Progenitor cell of endocrine pancreas (in vitro differentiated cells): ENCODE results near the gene ATXN2. TPM values are rescaled to one million over a fixed set of nuclear protein-coding genes. Genes with fewer than 3 reads are reported as not detected.

Experiments used
- DNase-seq: peaks from one replicate; pipeline ENCODE4 v3.0.0; 2021; ENCODE audit warnings: low spot score; ENCODE audit not compliant: unreplicated experiment
- H3K27ac Mint-ChIP-seq: 2 replicates; pipeline ENCODE4 v1.8.0; 2021; ENCODE audit warnings: mild to moderate bottlenecking, moderate library complexity, mixed read lengths
- H3K27me3 Mint-ChIP-seq: 2 replicates; pipeline ENCODE4 v1.8.0; 2021; ENCODE audit warnings: mixed read lengths
- H3K36me3 Mint-ChIP-seq: 2 replicates; pipeline ENCODE4 v1.8.0; 2022; ENCODE audit warnings: mixed read lengths; ENCODE audit not compliant: insufficient read depth
- H3K4me1 Mint-ChIP-seq: 2 replicates; pipeline ENCODE4 v1.8.0; 2021; ENCODE audit warnings: low read depth, mixed read lengths
- H3K4me3 Mint-ChIP-seq: 2 replicates; pipeline ENCODE4 v1.8.0; 2021; ENCODE audit warnings: low read depth, mild to moderate bottlenecking, moderate library complexity, mixed read lengths
- H3K9me3 Mint-ChIP-seq: 2 replicates; pipeline ENCODE4 v1.8.0; 2021; ENCODE audit warnings: low read depth, mixed read lengths
- total RNA-seq: library from RNA; stranded (reverse); gene quantifications from 2 replicates; pipeline ENCODE4 v1.2.1, GENCODE V29; 2021
- TF ChIP-seq, protein P1 (sequence below): fragments of 200-600 bp; sonication (generic); IDR thresholded peaks from one replicate; pipeline ENCODE4 v1.5.0; 2021; ENCODE audit warnings: antibody characterized with exemption, mild to moderate bottlenecking; ENCODE audit not compliant: unreplicated experiment

ATXN2 gene
- total RNA-seq, 1 donor from 2014 or later: 81.7 TPM

DNA sequence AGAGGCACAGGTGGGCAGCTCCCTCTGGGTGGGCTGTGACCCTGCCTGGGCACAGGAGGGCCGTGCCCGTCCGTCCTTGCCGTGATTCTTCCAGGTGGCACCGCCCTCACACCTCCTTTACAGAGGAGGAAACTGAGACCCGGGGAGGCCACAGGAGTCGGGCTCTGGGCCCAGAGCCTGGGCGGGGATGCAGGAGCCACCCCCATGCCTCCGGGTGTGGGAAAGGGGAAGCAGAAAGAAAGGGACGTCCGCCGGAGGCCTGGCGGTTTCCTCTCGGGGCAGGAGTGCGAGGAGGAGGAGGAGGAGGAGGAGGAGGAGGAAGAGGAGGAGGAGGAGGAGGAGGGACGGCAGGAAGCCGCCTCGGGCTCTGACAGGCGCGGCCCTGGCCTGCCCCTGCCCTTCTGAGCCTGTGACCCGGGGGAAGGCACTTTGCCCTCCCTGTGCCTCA lies 170.4 kb downstream of the ATXN2 start:
- Mint-ChIP-seq H3K4me1 (peaks cover 1% of the 10 kb centered on the region), H3K4me3 (no peak overlapping the region), H3K27ac (no peak overlapping the region), H3K27me3 (peaks cover 23% of the 10 kb centered on the region), H3K9me3 (no peaks in the 10 kb centered on the region), H3K36me3 (no peaks in the 10 kb centered on the region)
- DNase-seq: no peak
- TF ChIP-seq, protein P1, sequence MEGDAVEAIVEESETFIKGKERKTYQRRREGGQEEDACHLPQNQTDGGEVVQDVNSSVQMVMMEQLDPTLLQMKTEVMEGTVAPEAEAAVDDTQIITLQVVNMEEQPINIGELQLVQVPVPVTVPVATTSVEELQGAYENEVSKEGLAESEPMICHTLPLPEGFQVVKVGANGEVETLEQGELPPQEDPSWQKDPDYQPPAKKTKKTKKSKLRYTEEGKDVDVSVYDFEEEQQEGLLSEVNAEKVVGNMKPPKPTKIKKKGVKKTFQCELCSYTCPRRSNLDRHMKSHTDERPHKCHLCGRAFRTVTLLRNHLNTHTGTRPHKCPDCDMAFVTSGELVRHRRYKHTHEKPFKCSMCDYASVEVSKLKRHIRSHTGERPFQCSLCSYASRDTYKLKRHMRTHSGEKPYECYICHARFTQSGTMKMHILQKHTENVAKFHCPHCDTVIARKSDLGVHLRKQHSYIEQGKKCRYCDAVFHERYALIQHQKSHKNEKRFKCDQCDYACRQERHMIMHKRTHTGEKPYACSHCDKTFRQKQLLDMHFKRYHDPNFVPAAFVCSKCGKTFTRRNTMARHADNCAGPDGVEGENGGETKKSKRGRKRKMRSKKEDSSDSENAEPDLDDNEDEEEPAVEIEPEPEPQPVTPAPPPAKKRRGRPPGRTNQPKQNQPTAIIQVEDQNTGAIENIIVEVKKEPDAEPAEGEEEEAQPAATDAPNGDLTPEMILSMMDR: no peak

DNA sequence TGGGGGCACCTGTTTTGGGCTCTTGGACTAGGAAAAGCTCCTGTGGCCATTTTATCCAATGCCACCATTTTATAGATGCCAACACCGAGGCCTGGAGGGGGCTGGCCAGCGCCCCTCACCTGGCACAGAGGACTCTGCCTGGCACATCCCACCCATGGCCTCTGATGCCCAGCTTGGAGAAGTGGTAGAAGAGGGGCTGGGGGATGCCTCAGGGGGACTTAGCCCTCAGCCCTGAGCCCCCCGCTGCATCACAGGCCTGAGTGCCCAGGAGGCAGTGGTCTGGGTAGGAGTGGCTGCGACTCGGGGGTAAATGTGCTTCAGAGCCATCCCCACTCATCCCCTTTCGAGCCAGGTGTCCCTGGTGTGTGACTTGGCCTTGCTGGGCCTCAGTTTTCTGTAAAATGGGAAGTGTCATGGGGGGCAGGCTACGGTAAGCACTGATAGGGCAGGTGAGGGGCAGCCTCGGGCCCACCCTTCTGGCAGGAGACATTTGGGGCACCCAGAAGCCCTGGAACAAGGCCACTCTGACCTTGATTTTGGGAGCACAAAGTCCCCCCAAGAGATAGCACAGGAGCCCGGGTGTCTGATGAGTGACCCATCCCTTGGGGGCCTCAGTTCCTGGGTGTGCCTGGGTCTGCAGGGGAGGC lies 170.9 kb downstream of the ATXN2 start:
- Mint-ChIP-seq H3K9me3 (no peaks in the 10 kb centered on the region), H3K4me3 (no peak overlapping the region), H3K27ac (no peak overlapping the region), H3K27me3 (peaks cover 23% of the 10 kb centered on the region), H3K36me3 (no peaks in the 10 kb centered on the region), H3K4me1 (peaks cover 1% of the 10 kb centered on the region)
- DNase-seq: no peak
- TF ChIP-seq, protein P1: no peak

DNA sequence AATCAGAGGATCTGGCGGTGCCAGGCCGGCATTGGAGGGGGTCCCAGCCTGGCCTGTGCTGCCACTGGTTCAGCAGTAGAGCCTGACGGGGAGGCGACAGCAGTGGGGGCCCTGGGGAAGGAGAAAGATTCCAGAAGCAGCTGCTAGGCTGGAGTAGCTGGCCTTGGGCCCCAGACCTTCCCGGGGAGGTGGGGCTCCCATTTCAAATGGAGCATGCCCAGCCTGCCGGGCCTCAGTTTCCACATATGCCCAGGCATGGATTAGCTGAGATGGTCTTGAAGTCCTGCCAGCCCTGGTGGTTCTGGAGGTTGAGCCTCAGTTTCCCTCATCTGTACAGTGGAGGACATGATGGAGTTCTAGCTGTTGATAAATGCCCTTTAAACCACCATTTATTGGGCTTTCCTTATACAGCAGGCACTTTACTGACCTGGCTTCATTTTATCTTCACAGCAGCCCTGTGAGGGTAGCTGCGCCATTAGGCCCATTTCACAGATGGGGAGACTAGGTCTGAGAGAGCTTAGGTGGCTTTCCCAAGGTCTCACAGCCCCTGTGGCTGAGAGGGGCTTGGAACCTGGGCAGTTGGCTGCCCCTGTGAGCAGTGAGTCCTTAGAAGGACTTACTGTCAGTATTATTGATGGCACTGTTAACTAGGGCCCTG lies 171.6 kb downstream of the ATXN2 start:
- TF ChIP-seq, protein P1: no peak
- Mint-ChIP-seq H3K27me3 (peaks cover 19% of the 10 kb centered on the region), H3K9me3 (no peaks in the 10 kb centered on the region), H3K4me3 (no peak overlapping the region), H3K4me1 (peaks cover 1% of the 10 kb centered on the region), H3K36me3 (no peaks in the 10 kb centered on the region), H3K27ac (no peak overlapping the region)
- no peak for DNase-seq

DNA sequence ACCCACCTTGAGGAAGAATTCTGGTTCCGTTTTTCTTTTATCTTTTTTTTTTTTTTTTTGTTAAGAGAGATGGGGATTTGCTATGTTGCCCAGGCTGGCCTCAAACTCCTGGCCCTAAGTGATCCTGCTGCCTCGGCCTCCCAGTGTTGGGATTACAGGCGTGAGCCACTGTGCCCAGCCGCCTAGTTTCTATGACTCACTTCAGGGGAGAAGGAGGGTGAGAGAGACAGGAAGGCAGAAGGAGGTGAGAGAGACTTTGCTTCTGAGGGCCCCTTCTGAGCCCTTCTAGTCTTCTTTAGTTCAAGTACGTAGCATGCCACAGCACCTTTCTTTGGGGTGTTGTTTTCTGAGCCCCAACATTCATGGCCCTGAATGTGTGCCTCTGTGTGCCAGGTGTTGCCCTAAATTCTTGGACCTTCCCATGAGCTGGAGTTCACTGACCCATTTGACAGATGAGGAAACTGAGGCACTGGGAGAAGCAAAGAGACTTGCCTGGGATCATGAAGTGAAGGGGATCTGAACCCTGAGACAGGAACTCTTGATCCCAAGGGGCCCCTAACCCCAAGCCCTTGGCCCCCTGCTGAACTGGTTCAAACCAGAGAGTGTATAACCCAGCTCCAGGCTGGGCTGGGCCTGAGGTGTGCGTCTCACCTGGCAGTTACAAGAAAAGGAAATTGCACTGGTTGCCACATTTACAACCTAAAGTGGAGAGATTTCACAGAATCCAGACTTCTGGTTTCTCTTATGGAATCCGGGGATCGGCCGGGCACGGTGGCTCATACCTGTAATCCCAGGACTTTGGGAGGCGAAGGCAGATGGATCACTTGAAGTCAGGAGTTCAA lies 172.6 kb downstream of the ATXN2 start:
- H3K4me1 Mint-ChIP-seq: no peaks in the 10 kb centered on the region
- peaks cover 13% of the 10 kb centered on the region for H3K27me3 Mint-ChIP-seq
- no peaks in the 10 kb centered on the region for H3K9me3 Mint-ChIP-seq
- H3K36me3 Mint-ChIP-seq: no peaks in the 10 kb centered on the region
- no peak overlapping the region for H3K27ac Mint-ChIP-seq
- TF ChIP-seq, protein P1: no peak
- no peak for DNase-seq
- no peak overlapping the region for H3K4me3 Mint-ChIP-seq

DNA sequence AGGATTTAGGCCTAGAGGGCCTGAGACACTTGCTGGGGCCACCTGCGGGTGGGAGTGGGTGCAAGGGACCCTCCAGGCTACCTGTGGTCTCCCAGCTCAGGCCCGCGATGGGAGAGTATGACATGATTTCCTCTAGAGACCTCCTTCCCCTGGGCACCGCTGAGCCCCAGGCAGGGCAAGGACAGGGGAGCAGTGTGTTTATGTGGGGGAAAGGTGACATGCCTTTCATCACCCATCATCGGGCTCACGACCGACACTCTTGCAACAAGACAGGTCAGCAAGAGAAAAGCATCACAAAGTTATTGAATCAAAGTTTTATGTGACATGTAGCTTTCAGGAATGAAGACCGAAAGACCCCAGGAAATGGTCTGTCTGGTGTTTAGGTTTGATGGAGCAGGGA lies 173.5 kb downstream of the ATXN2 start:
- TF ChIP-seq, protein P1: no peak
- Mint-ChIP-seq H3K27me3 (peaks cover 7% of the 10 kb centered on the region), H3K4me1 (no peaks in the 10 kb centered on the region), H3K4me3 (no peak overlapping the region), H3K9me3 (no peaks in the 10 kb centered on the region), H3K27ac (peak overlapping the region; percentile 26), H3K36me3 (no peaks in the 10 kb centered on the region)
- no peak for DNase-seq
